Skeletal muscle satellite cell (primary cell): ENCODE data around the gene SFXN2.

Experiments used
- H3K27me3 ChIP-seq: 2 replicates; pipeline ENCODE4 v1.7.0; 2013; ENCODE audit warnings: low read length; ENCODE audit not compliant: control insufficient read depth, insufficient read depth
- H3K36me3 ChIP-seq: 2 replicates; pipeline ENCODE4 v1.7.0; 2013; ENCODE audit warnings: mild to moderate bottlenecking, control low read depth, low read length; ENCODE audit not compliant: insufficient read depth
- H3K4me1 ChIP-seq: 2 replicates; pipeline ENCODE4 v1.7.0; 2013; ENCODE audit warnings: low read length; ENCODE audit not compliant: control insufficient read depth, insufficient read depth
- H3K4me2 ChIP-seq: 2 replicates; pipeline ENCODE4 v1.7.0; 2013; ENCODE audit warnings: mild to moderate bottlenecking, low read length
- H3K4me3 ChIP-seq: 2 replicates; pipeline ENCODE4 v1.7.0; 2013; ENCODE audit warnings: low read length
- H3K9ac ChIP-seq: 2 replicates; pipeline ENCODE4 v1.7.0; 2013; ENCODE audit warnings: mild to moderate bottlenecking, low read depth, low read length, moderate library complexity
- H3K9me3 ChIP-seq: replicated peaks from 2 replicates; pipeline ENCODE4 v1.7.0; 2013; ENCODE audit warnings: mild to moderate bottlenecking, control low read depth, low read length

The SFXN2 gene

DNA sequence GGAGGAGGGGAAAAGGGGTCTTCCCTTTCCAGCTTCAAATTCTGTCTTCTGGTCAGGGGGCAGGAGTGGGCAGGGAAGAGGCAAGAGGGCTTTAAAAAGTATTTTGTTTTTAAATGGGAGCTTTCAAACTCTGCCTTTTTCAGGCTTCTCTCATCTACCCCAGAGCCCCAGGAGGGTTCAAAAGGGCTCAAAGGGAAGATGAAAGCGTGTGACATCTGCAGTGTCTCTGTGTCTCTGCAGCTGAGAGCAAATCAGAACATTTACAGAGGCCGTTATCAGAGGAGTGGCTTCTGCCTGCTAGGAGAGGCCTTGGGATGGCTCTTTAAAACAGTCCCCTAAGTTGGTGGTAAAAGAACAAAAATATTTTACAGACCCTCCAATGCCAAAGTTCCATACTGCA is 39.9 kb upstream of the SFXN2 start:
- Histone ChIP-seq H3K9me3 (no peaks in the 10 kb centered on the region), H3K9ac (peak overlapping the region; percentile 75), H3K4me1 (peaks cover 75% of the 10 kb centered on the region), H3K27me3 (no peaks in the 10 kb centered on the region), H3K36me3 (no peaks in the 10 kb centered on the region), H3K4me3 (peak overlapping the region; percentile 58), H3K4me2 (peak overlapping the region; percentile 81)

DNA sequence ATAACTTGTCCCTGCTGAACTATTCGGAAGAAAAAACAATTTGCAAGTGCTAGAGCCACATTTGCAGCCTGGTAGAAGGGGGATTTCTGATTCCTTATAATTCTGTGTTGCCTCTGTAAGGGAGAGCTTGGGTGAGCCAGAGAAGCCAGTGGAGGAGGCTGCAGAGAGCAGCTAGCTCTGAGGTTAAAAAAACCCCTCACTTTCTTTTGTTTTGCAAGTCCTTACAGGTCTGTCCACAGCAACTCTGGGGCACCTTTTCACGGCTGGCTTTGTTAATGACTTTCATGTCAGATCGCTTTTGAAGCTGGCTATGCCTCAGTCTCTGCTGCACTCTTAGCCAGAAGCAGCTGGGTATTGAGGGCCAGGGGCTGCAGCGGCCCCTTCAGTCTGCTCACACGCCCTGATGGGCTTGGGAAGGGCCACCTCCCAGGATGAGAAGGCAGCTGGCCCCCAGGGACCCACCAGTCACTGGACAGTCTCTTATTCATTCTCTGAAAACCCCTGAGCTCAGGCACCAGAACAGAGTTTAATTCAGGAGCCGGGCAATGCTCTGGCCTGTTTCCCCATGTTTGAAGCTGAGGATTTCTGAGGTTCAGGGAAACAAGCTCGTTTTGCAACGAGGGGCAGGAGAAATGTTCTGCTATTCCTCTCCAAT is 39.3 kb upstream of the SFXN2 start:
- H3K9ac ChIP-seq = peak overlapping the region; percentile 75
- H3K4me3 ChIP-seq = peak overlapping the region; percentile 25
- H3K4me1 ChIP-seq = peaks cover 69% of the 10 kb centered on the region
- H3K27me3 ChIP-seq = no peaks in the 10 kb centered on the region
- H3K9me3 ChIP-seq = no peaks in the 10 kb centered on the region
- H3K36me3 ChIP-seq = no peaks in the 10 kb centered on the region
- H3K4me2 ChIP-seq = peak overlapping the region; percentile 81

DNA sequence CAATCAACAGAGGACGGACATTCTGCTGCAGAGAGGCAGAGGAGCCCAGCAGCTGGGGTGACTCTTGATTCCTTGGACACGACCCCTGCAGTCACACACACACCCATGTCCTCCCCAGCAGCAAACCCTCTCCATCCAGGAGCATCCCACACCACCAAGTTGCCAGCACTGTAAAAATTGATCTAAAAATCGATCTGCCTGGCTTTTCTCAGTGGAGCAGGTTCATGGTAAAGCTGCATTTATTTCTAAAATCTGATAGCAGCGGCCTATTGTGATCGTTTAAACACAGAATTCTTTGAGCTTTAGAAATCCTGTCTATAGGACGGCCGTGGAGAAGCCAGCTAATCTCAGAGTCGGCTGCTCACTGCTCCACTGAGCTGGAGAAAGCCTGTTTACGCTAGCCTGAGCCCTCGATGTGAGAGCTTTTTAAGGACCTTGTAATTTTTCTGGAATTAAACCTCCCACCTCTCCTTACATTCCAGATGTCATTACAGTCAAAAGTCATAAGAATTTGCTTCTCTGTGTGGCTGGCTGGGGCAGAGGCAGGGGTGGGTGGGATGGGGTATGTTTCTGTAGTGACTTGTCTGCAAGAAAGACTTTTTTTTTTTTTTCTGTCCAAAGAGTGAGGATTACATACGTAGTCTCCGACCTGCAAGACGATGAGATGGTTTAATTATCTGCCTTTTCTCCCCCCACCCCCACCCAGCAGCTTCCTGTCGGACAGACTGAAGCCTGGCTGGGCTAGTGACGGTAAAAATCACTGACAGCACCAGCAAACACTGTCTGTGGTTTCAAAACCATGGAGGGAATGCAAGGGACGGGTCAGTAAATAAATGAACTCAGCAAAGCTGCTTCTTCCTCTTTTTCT is 38.5 kb upstream of the SFXN2 start:
- Histone ChIP-seq H3K9ac (peak overlapping the region; percentile 75), H3K36me3 (no peaks in the 10 kb centered on the region), H3K4me3 (peak overlapping the region; percentile 25)

DNA sequence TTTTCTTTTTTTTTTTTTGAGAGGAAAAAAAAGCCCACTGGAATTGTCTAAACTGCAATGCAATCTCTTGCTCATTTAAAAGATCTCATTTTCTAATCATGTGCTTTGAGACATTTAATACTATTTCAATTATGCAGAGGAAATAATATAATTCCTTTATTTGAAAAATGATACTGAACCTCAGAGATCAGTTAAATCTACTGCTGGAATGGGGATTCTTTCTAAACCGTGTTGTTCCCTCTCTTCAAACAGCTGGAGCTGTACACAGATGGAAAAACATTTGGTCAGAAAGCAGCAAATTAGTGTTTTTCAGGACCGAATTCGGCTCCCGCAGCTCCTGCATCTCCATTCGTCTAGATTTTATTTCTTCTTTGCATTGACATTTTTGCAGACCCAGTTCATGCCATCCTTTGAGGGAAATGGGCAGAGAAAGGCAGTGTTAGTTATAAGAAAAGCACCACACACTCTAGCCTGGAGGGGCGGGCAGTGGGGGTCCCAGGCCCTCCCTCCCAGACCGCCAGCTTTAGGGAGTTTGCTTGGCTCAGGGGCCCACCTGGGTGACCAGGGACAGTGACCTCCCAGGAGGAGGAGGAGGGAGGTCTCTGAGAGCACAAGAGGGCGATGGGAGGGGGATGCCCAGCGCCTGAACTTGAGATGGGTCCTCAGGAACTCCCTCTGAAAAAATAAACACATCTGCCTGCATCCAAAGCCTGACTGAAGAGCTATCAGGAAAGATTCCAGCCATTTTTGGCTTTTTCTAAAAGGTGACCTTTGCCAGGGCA is 37.7 kb upstream of the SFXN2 start:
- H3K27me3 ChIP-seq = no peaks in the 10 kb centered on the region
- no peaks in the 10 kb centered on the region for H3K9me3 ChIP-seq
- peak overlapping the region; percentile 75 for H3K9ac ChIP-seq
- H3K4me3 ChIP-seq = no peak overlapping the region
- H3K4me2 ChIP-seq = peak overlapping the region; percentile 81
- peaks cover 59% of the 10 kb centered on the region for H3K4me1 ChIP-seq
- H3K36me3 ChIP-seq = no peaks in the 10 kb centered on the region

More for the DNA sequence above, 38.5 kb upstream of the SFXN2 start:
- Histone ChIP-seq H3K27me3 (no peaks in the 10 kb centered on the region), H3K4me2 (peak overlapping the region; percentile 81), H3K9me3 (no peaks in the 10 kb centered on the region), H3K4me1 (peaks cover 62% of the 10 kb centered on the region)

DNA sequence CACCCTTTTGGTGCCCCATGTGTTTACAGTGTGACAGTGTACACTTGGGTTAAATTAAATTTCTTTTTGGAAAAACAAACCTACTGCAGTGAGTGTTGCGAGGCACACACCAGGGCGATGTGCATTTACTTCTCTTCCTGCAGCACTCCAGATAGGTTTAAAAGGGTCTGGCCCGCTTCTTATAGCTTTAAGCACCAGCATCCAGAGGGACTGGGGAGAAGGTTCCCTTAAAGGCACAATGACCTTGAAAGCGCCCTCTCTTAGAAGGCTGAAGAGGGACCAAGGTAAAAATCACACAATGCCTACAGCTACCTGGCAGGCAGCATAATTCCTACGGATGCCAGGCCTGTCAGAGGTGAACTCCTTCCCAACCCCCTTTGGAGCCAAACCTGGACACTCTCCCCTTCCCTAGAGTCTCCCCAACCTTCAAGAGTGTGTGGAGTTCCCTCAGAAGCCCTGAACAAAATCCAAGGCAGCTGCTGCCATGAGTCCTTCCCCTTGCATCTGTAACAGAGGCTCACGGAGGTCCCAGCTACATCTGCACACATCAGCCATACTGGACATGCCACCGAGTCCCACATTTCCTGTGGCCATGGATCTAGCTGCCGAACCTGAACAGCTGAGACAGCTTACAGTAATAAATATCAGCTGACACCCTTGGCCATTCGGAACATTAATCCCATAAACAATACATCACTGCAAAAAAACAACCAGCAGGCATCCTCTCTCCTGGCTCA is 36.9 kb upstream of the SFXN2 start:
- peak overlapping the region; percentile 75 for H3K9ac ChIP-seq
- no peaks in the 10 kb centered on the region for H3K9me3 ChIP-seq
- H3K27me3 ChIP-seq = no peaks in the 10 kb centered on the region
- no peak overlapping the region for H3K4me3 ChIP-seq
- H3K36me3 ChIP-seq = peaks cover 5% of the 10 kb centered on the region
- peak overlapping the region; percentile 6 for H3K4me2 ChIP-seq
- peaks cover 59% of the 10 kb centered on the region for H3K4me1 ChIP-seq

DNA sequence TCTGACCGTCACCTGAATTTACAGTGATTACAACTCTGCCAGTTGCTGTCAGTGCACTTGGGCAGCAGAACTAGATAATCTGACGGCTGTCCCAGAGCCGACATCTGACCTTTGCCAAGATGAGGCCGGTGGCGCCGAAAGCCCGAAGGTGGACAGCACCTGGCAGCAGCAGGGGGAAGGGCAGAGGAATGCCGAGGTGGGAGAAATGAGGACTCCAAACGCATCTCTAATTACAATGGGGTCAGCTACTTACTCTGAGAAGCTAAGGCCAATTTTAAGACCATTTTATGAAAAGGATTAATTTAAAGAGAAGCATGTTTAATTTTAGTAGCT is 36.4 kb upstream of the SFXN2 start:
- Histone ChIP-seq H3K4me2 (peak overlapping the region; percentile 6), H3K27me3 (no peaks in the 10 kb centered on the region), H3K4me1 (peaks cover 59% of the 10 kb centered on the region), H3K36me3 (peaks cover 6% of the 10 kb centered on the region), H3K4me3 (no peak overlapping the region), H3K9me3 (no peaks in the 10 kb centered on the region), H3K9ac (no peak overlapping the region)

DNA sequence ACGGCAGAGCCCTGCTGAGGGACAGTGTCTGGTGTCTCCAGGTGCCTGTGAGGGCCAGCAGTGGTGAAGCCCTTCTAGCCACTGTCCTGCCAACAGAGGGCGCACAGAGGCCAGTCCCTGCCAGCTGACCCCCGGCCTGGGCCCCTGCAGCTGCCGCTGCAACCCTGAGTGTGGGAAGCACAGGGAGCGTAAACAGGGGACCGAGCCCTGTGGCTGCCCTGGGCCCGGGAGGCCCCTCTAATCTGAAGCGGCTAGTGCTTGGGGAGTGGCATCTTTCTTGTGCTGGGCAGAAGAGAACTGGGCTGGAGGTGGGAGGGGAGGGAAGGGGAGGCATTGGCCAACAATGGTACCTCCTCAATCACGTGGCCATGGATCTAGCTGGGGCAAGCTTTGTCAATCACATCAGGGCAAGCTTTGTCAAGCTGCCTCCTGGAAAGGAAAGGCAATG is 35.6 kb upstream of the SFXN2 start:
- H3K9me3 ChIP-seq = no peaks in the 10 kb centered on the region
- H3K4me3 ChIP-seq = peak overlapping the region; percentile 14
- peaks cover 53% of the 10 kb centered on the region for H3K4me1 ChIP-seq
- no peaks in the 10 kb centered on the region for H3K27me3 ChIP-seq
- H3K9ac ChIP-seq = no peak overlapping the region
- peak overlapping the region; percentile 63 for H3K4me2 ChIP-seq
- H3K36me3 ChIP-seq = peaks cover 6% of the 10 kb centered on the region

DNA sequence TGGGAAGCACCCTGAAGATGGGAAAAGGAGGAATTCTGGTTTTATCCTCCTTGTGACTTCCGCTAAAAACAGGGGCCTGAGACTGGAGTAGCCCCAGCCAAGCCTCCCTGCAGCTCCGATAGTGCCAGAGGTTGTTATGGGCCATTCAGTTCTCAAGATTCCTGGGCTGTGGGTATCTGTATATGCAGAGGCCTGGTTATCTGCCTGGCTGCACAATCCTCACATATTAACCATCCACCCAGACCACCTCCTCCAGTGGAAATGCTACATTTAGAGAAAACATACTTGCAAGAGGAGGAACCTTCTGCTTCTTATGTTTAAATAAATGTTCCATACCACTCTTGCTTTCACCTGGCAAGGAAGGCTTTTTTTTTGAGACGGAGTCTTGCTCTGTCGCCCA is 34.8 kb upstream of the SFXN2 start:
- Histone ChIP-seq H3K9me3 (no peaks in the 10 kb centered on the region), H3K9ac (no peak overlapping the region)

DNA sequence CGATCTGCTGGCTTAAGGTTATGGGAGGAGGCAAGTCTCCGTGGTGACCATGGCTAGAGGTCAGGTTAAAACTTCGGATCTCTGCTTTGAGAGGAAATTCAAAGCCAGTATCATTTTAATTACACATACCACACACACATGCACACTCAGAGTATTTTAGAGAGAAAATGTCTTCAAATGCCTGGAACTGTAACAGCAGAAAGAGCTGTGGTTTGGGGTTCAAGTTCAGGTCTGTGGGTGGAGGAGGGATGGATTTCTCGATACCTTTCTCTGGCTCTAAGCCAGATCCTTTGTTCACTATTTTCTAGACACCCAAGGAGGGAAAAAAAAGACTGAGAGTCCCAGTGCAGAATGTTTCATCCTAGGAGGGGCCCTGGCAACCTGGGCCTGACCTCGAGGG is 32.7 kb upstream of the SFXN2 start:
- no peak overlapping the region for H3K4me2 ChIP-seq

More for the DNA sequence above, 34.8 kb upstream of the SFXN2 start:
- Histone ChIP-seq H3K4me3 (no peak overlapping the region), H3K4me1 (peaks cover 45% of the 10 kb centered on the region), H3K36me3 (peaks cover 6% of the 10 kb centered on the region), H3K27me3 (no peaks in the 10 kb centered on the region), H3K4me2 (no peak overlapping the region)

DNA sequence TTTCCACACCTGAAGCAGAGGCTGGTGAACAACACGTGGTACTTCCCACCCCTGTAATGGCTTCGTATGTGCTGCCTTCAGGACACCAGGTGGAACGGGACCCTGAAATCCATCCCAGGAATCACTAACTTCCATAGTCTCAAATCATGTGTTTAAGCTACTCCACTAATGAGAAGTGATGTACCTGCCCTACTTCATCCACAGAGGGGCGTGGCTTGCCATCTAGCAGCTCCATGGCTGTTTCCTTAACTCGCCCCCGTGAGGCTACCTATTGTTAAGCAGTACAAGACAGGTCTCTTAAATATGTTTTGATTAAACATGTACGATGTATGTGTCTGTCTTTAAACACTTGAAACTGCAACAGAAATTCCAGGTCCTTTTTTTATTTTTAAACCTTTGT is 32.0 kb upstream of the SFXN2 start:
- H3K4me2 ChIP-seq = no peak overlapping the region
- H3K4me1 ChIP-seq = peaks cover 19% of the 10 kb centered on the region
- H3K27me3 ChIP-seq = no peaks in the 10 kb centered on the region
- H3K9me3 ChIP-seq = no peaks in the 10 kb centered on the region
- no peak overlapping the region for H3K4me3 ChIP-seq
- no peak overlapping the region for H3K9ac ChIP-seq
- peaks cover 14% of the 10 kb centered on the region for H3K36me3 ChIP-seq

More for the DNA sequence above, 32.7 kb upstream of the SFXN2 start:
- H3K4me3 ChIP-seq = no peak overlapping the region
- no peaks in the 10 kb centered on the region for H3K9me3 ChIP-seq
- H3K27me3 ChIP-seq = no peaks in the 10 kb centered on the region
- no peak overlapping the region for H3K9ac ChIP-seq
- peaks cover 14% of the 10 kb centered on the region for H3K36me3 ChIP-seq
- H3K4me1 ChIP-seq = peaks cover 26% of the 10 kb centered on the region

DNA sequence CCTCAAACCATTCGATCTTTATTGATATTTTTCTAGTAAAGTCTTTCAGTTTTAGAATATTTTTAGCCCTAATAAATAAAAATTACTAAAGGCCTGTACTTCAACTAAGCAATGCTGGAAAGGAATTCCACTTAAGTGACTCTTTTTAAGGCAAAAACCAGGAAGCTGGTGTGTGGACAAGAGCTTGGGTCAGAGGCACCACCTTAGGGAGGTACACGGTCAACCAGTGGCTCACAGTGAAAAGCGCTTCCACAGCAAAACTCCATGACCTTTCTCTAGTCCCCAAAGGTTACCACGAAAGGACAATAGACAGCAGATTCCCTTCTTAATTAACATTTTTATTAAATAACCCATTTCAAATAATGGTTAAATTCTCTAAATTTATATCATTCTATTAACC is 31.5 kb upstream of the SFXN2 start:
- peaks cover 13% of the 10 kb centered on the region for H3K4me1 ChIP-seq
- no peak overlapping the region for H3K4me2 ChIP-seq
- H3K36me3 ChIP-seq = peaks cover 14% of the 10 kb centered on the region

More for the DNA sequence above, 31.5 kb upstream of the SFXN2 start:
- Histone ChIP-seq H3K27me3 (no peaks in the 10 kb centered on the region), H3K9ac (no peak overlapping the region), H3K9me3 (no peaks in the 10 kb centered on the region), H3K4me3 (no peak overlapping the region)
